NK-92 (cell line): Measurements from ENCODE around the gene PNLIPRP3.
"Not testable (repeated sequence)": the region's sequence is repeated elsewhere in the genome, so short reads cannot be mapped to it uniquely, and the experiment has no call there.

ENCODE experiments used
- DNase-seq: peaks from one replicate; lab custom pipeline; 2025; ENCODE audit not compliant: unreplicated experiment; lab: John Stamatoyannopoulos, UW

The PNLIPRP3 gene

DNA sequence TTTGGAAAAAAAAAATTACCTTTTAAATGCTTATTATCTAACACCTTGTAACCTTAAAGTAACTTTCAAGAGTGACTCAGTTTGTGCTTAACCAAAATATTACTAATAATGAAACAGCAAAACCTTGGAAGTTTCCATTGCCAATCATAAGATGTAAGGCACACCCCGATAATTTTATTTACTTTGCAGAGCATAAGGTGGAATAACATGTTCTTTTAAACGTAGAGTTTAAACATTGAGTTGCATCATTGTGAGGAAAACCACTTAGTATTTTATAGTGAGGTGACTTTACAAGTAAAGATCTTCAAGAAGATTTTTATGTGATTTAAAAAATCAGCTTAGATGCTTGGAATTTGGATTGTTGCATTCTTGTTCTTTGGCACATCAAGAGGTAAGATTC, at the start of gene PNLIPRP3:
TSS of gene PNLIPRP3 (plus strand) at position 177 of the 400 bp plus-strand sequence. CDS start at position 343, 166 bp downstream.
- no peak for DNase-seq

DNA sequence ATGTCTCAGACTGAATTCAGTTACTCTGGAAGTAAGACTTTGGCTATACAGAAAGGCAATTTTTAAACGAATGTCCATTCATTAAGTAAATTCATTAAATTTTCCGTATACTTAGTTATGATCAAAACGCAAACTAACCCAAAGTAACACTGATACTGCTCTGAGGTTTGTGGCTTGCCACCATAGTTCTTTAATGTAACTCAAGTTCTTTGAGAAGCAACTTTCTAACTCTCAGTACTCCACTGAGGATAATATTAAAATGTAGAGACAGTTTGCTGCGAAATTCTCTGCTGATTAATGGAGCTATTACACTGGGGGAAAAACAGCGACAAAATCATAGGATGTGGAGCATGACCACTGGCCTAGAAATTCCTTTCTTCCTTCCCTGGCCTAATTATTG, 45.4 kb upstream of the PNLIPRP3 start:
- no peak for DNase-seq

DNA sequence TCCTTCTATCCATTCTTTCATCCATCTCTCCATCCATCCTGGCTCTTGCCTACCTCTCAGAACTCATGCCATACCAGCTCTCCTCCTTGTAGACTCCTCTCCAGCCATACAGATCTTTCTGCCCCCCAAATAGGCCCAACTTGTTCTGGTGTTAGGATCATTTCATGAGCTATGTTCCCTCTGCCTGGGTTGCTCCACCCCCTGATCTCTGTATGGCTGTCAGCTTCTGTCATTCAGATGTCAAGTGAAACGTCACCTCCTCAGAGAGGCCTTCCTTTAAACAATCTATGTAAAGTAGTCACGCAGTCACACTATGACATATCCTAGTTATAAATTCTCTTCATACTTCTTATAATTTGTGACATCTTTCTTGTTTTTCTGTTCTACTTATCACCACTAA, 42.3 kb upstream of the PNLIPRP3 start:
- DNase-seq = no peak

DNA sequence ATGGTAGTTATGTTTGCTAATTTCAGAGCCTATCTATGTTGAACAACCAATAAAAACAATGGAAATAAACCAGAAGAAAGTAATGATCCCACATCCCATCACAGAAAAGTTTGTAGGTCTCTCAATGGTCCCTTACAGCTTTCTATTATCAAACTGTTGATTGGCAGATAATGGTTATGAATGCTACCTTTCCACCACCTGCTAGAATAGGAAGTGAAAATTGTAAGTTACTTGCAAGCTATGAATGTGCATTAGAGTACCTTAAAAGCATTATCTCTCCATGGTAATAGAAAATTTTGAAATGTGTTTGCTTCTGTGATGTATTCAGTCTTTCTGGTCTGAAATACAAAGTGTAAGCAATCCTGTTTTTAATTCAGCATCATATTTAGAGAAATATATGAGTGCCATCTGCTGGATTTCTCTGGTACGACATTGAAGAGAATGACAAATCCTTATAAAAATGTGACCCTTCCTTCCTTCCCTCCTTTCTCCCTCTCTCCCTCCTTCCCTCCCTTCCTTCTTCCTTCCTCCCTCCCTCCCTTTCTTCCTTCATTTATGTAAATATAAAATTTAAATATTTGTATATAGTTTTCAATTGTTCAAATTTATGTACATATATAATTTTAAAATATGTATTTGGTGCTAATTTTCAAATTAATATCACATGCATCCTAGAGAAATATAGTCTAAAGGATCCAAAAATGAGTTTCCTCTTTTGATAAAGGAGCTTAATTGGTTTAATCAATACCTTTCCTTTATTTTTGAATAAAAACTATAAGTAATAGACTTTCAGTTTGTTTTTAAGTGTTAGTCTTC, 41.4 kb upstream of the PNLIPRP3 start:
- no peak for DNase-seq

DNA sequence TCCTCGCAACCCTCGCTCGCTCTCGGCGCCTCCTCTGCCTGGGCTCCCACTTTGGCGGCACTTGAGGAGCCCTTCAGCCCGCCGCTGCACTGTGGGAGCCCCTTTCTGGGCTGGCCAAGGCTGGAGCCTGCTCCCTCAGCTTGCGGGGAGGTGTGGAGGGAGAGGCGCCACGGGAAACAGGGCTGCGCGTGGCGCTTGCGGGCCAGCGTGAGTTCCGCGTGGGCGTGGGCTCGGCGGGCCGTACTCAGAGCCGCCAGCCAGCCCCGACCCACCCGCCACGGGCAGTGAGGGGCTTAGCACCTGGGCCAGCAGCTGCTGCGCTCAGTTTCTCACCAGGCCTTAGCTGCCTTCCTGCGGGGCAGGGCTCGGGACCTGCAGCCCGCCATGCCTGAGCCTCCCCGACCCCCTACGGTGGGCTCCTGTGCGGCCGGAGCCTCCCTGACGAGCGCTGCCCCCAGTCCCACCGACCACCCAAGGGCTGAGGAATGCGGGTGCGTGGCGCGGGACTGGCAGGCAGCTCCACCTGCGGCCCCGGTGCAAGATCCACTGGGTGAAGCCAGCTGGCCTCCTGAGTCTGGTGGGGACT, 34.3 kb upstream of the PNLIPRP3 start:
- DNase-seq = not testable (repeated sequence)

DNA sequence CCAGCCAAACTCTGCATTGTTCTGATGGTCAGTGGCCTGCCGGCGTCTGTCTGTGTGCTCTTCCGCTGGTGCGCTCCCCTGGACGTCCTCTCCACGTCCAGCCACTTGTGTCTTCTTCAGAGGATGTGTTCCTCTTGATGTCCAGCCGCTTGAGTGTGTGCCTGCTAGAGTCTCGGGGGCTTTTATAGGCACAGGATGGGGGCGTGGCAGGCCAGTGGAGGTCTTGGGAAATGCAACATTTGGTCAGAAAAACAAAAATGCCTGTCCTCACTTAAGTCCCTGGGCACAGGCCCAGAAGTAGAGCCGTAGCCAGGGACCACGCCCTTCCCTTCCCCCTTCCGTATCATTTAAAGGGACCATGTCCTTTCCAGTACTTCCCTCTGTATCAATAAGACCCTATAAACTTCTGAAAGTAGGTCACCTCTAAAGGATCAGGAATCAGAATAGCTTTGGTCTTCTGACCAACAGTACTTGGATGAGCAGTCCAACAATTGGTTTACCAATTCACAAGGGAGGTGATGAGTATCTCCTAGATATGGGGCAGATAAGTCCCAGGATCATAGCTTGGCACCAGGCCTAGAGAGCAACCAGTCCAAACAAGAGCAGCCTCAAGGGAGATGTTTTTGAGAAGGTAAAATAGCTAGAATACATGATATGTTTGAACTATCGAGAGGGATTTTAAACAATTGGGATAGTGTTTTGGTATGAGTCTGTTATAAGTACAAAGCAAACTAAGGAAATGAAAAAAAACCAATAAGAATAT, 32.2 kb upstream of the PNLIPRP3 start:
- no peak for DNase-seq

DNA sequence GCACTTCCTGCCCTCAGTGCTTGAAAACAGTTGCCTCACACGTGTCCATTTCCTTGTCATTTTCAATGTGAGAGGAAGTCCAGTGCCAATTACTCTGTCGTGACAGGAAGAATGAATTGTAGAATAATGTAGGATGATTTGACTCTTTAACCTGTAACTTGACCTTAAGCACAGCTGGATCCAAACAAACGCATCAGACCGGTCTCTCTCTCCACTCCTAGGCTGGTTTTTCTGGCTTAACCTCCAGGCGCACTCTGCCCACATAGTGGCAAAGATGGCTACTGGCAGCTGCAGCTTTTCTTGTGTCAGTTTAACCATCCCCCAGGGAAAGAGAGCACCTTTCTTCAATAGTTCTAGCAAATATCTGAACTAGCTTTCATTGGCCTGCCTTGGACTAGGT, 29.4 kb upstream of the PNLIPRP3 start:
- DNase-seq = no peak

DNA sequence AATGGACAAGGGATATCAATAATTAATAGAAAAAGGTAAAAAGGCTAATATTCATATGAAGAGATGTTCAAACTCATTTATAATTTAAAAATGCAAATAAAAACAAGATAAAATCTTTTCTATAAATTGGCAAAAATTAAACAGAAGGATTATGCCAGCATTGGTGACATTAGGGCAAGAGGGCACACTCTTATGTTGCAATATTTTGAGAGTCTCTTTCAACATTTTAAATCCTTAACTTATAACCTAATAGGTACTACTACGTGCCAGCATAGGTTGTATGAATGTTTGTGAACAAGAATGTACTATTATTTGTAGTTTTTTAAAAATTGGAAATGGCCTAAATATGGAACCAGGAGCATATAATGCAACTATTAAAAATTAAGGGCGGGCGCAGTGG, 24.8 kb upstream of the PNLIPRP3 start:
- DNase-seq = no peak

DNA sequence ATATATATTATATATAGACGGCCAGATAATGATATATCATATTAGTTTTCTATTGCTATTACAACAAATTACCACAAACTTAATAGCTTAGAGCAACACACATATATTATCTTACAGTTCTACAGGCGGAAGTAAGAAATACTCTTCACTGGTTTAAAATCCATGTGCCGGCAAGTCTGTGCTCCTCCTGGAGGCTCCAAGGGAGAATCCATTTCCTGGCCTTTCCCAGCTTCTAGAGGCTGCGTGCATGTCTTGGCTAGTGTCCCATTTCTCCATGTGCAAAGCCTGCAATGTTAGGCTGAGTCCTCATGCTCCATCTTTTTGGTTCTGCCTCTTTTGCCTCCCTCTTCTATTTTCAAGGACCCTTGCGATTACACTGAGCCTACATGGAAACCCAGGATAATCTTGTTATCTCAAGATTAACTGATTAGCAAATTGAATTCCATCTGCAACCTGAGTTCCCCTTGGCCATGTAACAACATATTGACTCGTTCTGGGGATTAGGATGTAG, 23.9 kb upstream of the PNLIPRP3 start:
- DNase-seq = no peak

DNA sequence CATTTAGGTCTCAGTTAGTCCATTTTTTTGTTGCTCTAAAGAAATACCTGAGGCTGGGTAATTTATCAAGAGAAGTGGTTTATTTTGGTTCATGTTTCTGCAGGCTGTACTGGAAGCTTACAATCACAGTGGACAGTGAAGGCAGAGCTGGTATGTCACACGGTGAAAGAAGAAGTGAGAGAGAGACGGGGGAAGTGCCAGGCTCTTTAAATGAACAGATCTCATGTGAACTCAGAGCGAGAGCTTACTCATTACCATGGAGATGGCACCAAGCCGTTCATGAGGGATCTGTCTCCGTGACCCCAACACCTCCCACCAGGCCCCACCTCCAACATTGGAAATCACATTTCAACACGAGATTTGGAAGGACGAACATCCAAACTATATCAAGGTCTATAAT, 18.9 kb upstream of the PNLIPRP3 start:
- no peak for DNase-seq

DNA sequence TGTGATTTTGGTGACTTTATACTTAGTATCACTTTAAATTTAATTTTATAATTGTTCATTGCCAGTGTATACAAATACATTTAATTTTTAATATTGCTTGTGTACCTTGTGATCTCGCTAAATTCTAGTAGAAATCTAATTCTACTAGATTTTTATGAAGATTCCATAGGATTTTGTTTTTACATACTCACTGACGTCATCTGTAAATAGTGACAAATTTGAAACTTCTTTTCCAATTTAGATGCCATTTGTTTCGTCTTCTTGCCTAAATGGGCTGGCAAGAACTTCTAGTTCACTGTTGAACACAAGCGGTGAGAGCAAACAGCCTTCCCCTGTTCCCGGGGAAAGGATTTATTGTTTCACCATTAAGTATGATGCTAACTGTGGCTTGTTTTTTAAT, 17.3 kb upstream of the PNLIPRP3 start:
- no peak for DNase-seq

DNA sequence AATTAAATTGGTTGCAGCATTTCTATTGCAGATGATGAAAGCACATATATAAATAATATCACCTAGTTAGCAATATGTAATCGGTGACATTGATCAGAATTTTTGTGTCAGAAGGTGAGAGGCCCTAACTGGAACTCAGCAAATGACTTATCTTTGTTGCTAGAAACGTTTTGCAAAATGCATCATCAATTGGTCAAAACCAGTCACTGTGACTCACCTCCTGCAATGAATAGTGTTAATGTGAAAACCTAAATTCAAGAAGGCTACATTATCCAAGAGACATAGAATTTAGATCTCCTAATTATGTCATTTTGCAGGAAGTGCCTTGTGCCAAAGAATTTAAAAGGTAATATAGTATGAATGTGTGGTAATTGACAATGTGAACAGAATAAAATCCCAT, 9.8 kb upstream of the PNLIPRP3 start:
- no peak for DNase-seq

DNA sequence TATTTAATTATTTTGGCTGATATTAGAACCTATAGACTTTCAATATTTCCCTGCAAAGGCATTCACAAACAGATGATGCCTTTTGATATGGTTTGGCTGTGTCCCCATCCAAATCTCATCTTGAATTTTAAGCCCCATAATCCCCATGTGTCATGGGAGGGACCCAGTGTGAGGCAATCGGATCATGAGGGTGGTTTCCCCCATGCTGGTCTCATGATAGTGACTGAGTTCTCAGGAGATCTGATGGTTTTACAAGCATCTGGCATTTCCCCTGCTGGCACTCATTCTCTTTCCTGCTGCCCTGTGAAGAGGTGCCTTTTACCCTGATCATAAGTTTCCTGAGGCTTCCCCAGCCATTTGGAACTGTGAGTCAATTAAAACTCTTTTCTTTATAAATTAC, 9.3 kb upstream of the PNLIPRP3 start:
- DNase-seq = no peak

DNA sequence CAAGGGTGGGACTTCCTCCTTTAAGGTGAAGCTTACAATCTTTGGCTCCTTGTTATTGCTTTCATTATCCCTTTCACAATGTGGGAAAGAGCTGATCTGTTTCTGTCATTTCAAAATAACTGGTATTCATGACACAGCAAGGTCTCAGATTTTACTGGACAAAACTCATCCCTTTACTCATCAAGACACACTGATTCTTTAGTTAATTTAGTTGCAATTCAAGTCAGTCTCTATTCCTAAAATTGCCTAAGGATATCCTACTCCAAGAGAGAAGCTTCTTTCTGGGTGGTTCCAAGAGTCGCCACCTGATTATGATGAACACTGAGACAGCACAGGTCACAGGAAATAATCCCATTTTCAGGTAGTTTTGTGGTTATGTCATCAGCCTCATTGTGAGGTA, 5.8 kb upstream of the PNLIPRP3 start:
- DNase-seq = no peak

DNA sequence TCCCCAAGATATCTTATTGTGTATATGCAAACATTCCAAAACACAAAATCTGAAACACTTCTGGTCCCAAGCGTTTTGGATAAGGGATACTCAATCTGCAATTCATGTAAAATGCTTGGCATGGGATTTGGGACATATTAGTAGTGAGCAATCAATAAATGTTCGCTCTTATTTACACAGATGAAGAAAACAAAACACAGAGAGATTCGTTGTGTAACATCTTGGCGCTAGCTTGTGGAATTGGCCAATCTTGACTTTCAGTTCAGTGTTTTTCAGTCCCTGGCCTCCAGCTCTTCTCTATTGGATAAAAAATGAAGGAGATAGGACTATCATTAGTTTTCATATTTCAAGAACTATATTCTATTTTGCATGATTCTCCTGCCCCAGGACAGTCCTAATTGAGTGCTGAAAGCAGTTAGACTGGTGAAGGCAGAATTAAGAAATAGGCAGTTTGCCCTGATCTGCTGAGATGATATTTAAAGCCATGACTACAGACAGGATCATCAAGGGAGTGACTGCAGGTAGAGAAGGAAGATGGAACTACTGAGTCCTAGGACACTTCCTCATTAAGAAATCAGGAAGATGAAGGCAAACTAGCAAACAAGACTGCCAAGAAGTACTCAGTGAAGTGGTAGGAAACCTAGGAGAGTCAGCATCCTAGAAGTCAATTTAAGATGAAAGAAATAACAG, 1.8 kb downstream of the PNLIPRP3 start:
- DNase-seq = no peak

DNA sequence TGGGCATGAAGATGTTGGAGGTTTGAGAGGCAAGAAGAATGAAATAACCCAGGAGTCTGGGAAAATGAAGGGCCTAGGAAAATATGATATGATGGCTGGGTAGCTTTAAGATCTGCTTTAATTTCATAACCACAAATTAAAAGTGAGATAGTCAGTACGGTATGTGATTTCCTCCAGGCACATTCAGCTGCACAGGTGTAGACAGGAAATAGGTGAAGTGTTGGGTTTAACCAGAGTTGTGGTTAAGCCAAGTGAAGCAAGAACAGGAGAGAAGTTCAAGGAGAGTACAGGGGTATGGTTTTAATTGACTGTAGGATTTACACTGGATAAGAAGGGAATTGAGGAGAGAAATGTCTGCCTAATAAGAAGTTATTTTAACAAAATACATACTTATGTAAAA, 2.6 kb downstream of the PNLIPRP3 start:
- DNase-seq = no peak

DNA sequence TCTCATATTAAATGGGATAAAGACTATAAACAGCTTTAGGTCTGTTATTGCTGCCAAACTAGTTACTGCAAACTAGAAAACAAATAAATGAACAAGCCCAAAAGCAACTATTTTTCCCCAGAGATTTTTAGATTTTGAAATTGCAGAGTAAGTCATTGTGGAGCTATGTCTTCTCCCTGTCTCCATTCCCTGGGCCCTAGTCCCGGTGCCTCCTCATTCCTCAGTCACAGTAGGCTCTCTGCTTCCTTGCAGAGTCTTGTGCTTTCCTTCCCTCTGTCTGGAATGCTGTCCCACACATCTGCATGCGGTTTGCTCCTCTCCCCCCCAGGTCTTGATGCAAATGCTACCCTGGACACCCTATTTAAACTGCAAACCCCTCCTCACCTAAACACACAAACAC, 4.0 kb downstream of the PNLIPRP3 start:
- no peak for DNase-seq

DNA sequence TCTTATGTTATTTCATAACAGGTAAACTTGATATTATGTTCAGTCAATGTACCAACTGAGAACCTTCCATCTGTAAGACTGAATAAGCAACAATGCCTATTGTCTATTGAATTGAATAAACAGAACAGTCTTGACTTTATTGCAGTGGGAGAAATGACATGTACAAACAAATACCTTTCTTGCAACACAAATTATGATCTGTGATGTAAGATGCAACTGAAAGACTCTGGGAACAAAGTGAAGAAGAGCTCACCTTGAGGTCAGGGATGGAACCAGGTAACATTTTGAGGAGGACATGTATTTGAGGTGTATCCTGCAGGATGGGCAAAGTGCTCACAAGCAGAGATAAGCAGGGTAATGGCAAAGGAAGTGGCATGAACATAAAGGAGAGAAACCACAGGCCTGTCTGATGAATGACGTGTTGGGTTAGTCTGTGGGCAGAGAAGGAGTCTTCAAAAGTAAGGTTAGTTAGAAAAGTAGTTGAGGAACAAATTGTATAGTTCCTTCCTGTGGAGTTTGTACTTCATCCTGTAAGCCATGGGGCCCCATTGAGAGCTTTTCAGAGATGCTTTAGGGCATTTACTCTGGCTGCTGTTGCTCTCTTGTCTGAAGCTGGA, 9.5 kb downstream of the PNLIPRP3 start:
- DNase-seq = no peak

DNA sequence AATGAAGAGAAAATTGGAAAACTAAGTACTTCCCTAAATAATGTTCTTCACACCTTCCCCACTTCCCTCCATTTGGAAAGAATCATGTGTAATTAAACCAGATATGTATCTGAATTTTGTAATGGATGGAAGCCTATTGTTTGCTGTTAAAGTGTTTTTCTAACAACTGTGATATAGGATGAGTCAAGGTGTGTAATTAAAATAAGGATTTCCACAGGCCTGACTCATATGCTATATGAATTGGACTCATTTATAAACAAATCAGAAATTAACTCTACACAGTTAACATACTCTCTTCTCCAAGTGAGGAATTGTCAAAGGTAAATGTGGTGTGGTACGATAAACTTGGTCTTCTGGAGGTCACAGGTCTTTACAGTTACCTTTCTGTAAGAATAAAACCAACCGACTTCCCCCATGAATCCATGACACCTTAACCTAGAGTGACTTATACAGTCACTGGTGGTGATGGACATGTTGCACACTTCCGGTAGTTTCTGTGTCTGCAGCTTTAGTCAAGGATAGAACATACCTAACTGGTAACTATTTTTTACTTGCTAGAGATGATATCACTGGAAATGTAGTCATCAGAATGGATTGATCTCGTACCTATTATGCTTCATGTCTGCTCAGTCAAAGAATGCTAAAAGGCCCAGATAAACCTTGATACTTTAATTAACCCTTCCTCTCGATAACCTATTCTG, 12.8 kb downstream of the PNLIPRP3 start:
- no peak for DNase-seq

DNA sequence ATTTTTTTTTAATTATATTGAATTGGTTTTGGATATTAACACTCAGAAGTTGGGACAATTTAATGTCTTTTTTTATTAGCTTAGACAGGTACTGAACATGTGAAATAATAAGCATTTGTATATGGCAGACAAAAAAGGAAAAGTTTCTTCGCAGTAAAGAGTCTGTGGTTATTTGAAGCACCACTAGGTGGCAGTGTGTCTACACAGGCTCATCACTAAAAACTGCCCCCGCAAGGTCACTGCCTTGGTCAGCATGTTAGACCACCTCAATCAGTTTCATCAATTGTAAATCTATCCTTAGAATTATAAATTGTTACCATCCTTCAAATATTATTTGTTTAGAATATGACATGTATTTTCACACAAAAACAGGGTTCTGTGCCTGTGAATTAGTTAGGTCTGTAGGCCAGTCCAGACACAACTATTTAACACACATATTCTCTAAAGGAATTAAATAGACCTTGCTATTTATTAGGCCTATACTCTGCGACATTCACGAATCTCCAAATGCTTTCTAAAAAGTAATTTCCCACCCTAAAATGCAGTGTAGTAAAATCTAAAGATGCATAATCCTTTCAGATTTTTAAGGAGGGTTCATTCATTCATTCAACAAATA, 17.0 kb downstream of the PNLIPRP3 start:
- DNase-seq = no peak
